Stimulated activated CD8-positive, alpha-beta memory T cell treated with anti-CD3 and anti-CD28 coated beads, Interleukin-7, amount 100 ng/mL, for 1 hour (primary cell): ENCODE data around the gene KCNJ11.
A peak's percentile ranks its signal among the peaks of the same experiment; 100 is the strongest.

Source experiments
- DNase-seq, 2 donors: peaks; one replicate each; pipeline ENCODE4 v3.0.0-alpha.2; 2020; ENCODE audit warnings: low read depth in 2 of 2

The KCNJ11 gene

DNA sequence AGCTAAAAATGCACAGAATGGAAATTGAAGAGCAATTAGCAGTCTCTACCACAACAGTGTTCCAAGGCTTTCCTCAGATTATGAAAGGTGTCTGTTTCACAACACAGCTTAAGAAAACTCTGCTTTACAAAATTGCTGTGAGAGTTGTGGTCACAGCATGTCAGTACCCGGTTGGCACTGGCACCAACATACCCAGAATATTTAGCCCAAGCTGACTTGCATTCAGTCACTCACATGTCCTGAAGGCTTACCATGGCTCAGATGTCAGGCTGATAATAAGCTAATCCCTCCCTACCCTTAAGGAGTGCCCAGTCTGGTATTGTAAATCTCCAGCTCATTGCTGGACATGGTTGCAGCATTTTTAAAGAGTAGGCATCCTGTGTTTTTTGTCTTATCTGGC lies 22.0 kb downstream of the KCNJ11 start:
- DNase-seq: no peak

DNA sequence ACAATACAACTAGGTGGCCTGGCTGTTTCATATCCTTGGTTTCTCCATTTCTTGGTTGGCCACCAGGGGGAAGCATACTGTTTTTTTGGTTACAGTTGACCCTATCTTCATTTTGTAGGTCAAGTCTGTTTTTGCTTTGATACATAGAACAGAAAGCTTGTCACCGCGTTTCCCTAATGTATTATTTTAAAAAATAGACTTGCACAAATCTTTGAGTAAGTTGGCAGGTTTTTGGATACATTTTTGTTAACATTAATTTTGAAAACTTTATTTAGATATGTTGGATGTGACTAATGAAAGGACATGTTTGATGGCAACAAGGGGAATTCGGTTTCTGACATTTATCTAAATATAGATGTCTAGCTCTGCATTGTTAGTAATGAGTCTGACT lies 33.9 kb downstream of the KCNJ11 start:
- DNase-seq: peak in 1 of 2 donors; percentile 39

DNA sequence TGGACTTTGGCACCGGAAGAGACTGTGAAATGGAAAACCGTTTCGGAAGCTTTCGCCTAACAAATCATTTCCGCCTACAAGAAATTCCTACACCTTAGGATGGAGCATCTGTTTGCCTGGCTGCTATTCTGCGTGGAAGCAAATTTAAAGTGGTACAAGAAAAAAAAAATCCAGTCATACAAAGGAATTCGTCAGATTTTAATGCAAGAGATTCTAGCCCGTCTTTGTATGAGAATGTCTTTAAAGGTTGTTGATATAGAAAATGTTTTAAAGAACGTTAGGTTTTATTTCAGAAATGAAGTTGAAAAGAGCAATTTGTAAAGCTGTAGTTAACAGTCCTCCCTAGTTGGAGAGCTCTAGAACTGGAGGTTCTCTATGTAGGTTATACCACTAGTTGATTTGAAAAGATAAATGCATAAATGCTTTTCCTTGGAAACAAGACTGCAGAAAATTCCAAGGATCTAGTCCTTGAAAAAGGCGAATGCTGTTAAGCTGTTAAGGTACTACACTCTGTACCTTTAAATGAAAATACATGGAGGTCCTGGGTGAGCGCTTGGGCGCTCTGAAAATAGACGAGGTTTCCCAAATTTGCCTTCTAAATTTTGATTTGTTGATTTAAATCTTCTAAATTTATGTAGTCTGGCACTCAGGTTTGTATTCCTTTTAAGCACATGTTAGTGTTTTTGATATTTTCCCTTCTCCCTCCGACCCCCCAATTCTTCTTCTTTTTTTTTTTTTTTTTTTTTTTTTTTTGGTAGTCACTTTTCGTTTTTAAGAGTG lies 34.4 kb downstream of the KCNJ11 start:
- DNase-seq: no peak

DNA sequence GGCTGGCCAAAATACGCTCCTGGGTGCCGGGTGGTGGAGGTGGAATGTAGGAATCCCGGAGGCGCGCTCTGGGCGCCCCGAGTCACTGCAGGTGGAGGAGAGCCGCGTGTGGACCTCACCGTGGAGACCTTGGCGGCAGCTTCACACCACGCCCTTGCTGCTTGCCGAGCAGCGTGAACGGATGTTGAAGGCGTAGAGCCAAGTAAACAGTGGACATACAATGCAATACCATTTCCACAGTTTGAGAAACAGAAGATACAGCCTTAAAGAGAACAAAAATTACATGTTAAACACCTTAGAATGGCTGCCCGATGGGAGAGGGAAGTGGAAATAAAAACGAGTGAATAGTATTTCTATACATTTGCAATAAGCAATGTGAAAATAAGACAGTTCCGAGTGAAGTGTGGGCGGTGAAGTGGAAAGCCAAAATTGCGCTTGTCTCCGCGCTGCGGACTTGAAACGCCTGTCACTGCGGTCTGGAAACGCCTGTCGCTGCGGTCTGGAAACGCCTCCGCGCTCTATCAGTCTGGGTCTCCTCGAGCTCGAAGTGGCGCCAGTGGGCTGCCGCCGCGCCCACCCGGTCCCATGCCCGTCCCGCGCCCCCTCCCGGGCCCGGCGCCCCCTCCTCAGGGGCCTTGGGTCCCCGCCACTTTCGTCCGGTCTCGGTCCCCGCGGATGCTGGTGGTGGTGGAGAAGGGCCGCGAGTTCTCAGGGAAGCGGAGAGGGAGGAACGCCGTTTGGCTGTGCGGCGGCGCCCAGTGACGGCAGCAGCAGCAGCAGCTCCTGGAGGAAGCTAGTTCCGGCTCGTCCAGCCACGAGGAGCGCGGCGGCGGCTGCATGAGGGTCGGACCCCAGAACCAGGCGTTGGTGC lies 35.3 kb downstream of the KCNJ11 start:
- DNase-seq: peak in 1 of 2 donors; percentile 36

DNA sequence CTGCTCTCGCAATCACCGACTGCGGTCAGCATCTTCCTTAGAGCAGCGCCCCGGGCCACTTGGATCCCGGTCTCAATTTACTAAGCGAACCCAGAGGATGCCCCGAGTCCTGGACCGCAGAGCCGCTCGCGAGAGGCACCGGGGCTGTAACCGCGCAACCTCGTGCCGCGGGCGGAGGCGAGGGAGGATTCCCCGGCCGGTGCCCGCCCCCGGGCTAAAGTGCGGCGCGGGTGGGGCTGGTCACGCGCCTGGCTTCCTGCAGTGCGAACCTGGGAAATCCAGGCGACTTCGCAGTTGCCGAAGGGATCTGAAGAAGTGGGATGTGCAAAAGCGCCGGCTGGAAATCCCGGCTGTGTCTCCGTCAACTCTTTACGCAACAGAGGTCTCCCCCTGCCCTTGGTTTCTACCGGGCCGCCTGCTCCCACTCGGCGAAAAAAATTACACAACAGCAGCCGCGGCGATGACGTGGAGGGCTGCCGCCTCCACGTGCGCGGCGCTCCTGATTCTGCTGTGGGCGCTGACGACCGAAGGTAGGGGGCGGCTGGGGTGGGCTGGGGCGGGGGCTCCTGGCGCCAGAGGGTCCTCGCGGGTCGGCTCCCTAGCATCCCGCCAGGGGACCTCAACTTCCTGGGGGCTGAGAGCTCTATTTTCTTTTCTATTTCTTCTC lies 36.8 kb downstream of the KCNJ11 start, which contains the start of gene NCR3LG1:
Gene NCR3LG1, plus strand, starts transcription at position 291 of the 667 bp plus-strand sequence. Its CDS starts 170 bp downstream, at position 461.
- peak in 1 of 2 donors; percentile 25 for DNase-seq

DNA sequence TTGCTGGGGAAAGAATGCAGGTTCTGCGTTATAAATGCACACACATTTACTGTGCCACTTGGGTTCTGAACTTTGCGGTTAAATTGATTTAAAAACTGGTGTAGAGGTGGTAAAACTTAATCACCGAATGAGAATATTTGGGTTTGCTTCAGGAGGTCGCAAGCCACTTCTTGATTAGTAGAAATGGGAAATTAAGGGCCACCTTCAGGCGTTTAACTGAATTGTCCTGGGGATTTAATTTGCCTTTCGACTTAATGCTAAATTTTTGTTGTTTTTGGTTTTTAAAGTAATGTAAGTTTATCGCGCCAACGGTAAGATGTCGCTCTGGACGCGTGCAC lies 37.3 kb downstream of the KCNJ11 start:
- no peak for DNase-seq

DNA sequence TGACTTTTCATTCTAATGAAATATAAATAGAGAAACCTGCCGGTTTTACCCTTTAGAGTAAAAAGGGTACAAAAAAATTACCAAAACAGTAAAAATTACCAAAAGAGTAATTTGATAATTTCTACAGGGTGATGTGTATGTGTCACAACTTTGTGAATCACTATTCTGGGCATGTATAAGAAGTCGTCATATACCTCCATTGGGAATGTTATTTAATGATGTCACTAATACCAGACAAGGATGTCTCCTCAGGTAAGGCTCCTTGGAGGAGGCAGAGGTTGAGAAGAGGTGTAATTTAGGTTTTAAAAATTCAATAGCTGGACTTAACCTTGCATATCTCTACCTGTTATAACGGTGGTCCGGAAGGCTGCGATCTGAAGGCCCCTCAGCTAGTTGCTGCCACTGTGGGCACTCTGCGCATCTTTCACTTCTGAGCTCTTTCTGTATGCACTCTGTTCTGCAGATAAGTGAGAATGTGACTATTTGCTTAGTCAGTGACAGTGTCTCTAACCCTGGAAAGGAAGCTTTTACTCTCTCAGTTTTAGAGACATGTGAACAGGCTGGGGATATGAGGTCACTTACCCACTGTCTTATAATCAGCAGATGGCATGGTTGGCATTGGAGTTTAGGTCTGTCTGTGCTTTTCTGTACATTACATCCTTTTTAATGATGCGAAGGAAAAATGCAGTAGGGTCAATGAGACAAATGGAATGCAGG lies 37.8 kb downstream of the KCNJ11 start:
- DNase-seq: no peak

DNA sequence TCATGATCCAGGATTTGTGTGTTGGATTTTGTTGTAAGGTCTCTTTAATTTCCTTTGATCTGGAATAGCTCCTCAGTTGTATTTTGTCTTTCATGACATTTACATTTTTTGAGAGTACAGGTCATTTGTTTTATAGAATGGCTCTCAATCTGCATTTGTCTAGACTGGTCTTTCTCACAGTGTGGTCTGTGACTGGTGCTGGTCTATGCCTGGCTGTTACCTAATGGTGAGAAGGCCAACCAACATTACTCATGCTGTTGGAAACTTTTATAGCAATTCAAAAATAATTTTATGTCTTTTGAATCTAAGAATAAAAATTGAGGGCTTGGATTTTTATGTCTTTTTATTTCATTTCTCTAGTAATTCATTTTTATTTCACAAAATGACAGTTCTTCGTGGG lies 40.8 kb downstream of the KCNJ11 start:
- DNase-seq: no peak

DNA sequence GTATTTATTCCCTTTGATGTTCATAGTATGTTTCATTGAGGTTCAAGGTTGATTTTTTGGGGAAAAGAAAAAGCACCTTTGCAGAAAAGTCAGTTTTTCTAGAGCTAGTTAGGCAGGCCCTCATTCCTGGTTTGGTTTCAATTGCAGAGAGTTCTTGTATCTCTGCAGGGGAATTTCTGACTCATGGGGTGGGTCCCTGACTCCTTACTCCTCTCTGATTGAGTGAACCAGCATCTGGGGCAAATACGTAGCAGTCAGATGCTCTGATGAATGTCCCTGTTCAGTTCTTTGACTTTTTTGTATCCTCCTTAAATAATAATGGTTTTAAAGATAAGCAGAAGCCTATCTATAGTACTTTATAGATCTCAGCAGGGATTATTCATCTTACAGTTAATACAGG lies 44.6 kb downstream of the KCNJ11 start:
- no peak for DNase-seq

DNA sequence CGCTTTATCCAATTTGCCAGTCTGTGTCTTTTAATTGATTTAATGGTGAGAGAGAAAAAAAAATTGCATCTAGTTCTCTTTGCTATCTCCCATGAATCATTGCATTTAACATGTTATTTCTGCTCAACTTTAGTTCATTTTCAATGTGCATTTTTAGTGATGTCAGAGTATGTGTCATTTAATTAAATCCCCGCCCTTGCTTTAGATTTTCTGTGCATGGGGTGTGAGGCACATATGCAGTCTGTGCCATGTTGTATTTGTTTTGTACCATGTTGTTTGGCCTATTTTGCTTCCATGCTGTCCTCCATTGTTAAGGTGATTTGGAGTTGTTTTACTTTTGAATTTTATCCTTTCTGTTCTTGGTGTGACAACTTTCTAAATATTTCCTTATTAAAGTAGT lies 45.2 kb downstream of the KCNJ11 start:
- no peak for DNase-seq
